ENCODE measurements around the gene NUP35. TPM values are rescaled to one million over a fixed set of nuclear protein-coding genes. Genes with fewer than 3 reads are reported as not detected.
"Not testable (repeated sequence)": the region's sequence is repeated elsewhere in the genome, so short reads cannot be mapped to it uniquely, and the experiment has no call there.

NUP35 gene
- total RNA-seq, 1 experiment from 2014 or later: 40.6 TPM

GRCh38 chr2:183166976-183167375 lies 42.7 kb downstream of the NUP35 start:
- Histone ChIP-seq H3K36me3 (ENCODE audit: insufficient read depth, low read length) (peaks cover 47% of the 10 kb centered on the region), H3K79me2 (ENCODE audit: low read length) (peaks cover 81% of the 10 kb centered on the region)
- not testable (repeated sequence) for H3K4me1 ChIP-seq (ENCODE audit: low read length); H3K4me2 ChIP-seq (ENCODE audit: low read depth, low read length, poor library complexity, severe bottlenecking); H3K9me2 ChIP-seq (replicated peaks; ENCODE audit: insufficient read depth, low read length); H3K9me3 ChIP-seq (ENCODE audit: low read length); DNase-seq; H3K27me3 ChIP-seq (ENCODE audit: low read length); H3K9ac ChIP-seq (ENCODE audit: low read length); H3K27ac ChIP-seq (ENCODE audit: low read length); H4K20me1 ChIP-seq (ENCODE audit: insufficient read depth, low read depth, low read length); H3K4me3 ChIP-seq (ENCODE audit: low read length); H2AFZ ChIP-seq (ENCODE audit: low read length)

- H3K9ac ChIP-seq (ENCODE audit: low read length): no peak overlapping the region
- H3K36me3 ChIP-seq (ENCODE audit: insufficient read depth, low read length): peaks cover 17% of the 10 kb centered on the region
Measured at GRCh38 chr2:183172220-183172887, 48.1 kb downstream of the NUP35 start.

DNA sequence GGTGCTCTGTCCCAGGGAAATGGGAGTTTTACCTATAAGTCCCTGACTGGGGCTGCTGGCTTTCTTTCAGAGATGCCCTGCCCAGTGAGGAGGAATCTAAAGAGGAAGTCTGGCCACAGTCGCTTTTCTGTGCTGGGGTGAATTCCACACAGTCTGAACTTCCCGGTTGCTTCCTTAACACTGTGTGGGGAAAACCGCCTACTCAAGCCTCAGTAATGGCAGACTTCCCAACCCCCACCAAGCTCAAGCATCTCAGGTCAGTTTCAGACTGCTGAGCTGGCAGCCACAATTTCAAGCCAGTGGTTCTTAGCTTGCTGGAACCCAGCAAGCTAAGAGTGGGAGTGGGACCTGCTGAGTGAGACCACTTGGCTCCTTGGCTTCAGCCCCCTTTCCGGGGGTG lies 54.9 kb downstream of the NUP35 start:
- no peaks in the 10 kb centered on the region for H4K20me1 ChIP-seq (ENCODE audit: insufficient read depth, low read depth, low read length)
- no peaks in the 10 kb centered on the region for H3K9me2 ChIP-seq (replicated peaks; ENCODE audit: insufficient read depth, low read length)
- no peak overlapping the region for H3K27ac ChIP-seq (ENCODE audit: low read length)
- peaks cover 56% of the 10 kb centered on the region for H3K36me3 ChIP-seq (ENCODE audit: insufficient read depth, low read length)
- no peak for DNase-seq
- H3K4me3 ChIP-seq (ENCODE audit: low read length): no peak overlapping the region
- H3K4me1 ChIP-seq (ENCODE audit: low read length): no peaks in the 10 kb centered on the region
- peaks cover 13% of the 10 kb centered on the region for H3K9me3 ChIP-seq (ENCODE audit: low read length)
- no peaks in the 10 kb centered on the region for H3K27me3 ChIP-seq (ENCODE audit: low read length)
- no peak overlapping the region for H3K9ac ChIP-seq (ENCODE audit: low read length)
- peaks cover 50% of the 10 kb centered on the region for H3K79me2 ChIP-seq (ENCODE audit: low read length)
- H3K4me2 ChIP-seq (ENCODE audit: low read depth, low read length, poor library complexity, severe bottlenecking): no peak overlapping the region
- H2AFZ ChIP-seq (ENCODE audit: low read length): no peak overlapping the region

More at GRCh38 chr2:183172220-183172887, 48.1 kb downstream of the NUP35 start:
- Histone ChIP-seq H2AFZ (ENCODE audit: low read length) (no peak overlapping the region), H3K9me2 (replicated peaks; ENCODE audit: insufficient read depth, low read length) (no peaks in the 10 kb centered on the region), H3K9me3 (ENCODE audit: low read length) (no peaks in the 10 kb centered on the region), H3K4me2 (ENCODE audit: low read depth, low read length, poor library complexity, severe bottlenecking) (no peak overlapping the region), H3K27ac (ENCODE audit: low read length) (no peak overlapping the region), H3K4me1 (ENCODE audit: low read length) (no peaks in the 10 kb centered on the region), H3K4me3 (ENCODE audit: low read length) (no peak overlapping the region), H3K79me2 (ENCODE audit: low read length) (peaks cover 71% of the 10 kb centered on the region), H3K27me3 (ENCODE audit: low read length) (no peaks in the 10 kb centered on the region), H4K20me1 (ENCODE audit: insufficient read depth, low read depth, low read length) (no peaks in the 10 kb centered on the region)
- DNase-seq: no peak

DNA sequence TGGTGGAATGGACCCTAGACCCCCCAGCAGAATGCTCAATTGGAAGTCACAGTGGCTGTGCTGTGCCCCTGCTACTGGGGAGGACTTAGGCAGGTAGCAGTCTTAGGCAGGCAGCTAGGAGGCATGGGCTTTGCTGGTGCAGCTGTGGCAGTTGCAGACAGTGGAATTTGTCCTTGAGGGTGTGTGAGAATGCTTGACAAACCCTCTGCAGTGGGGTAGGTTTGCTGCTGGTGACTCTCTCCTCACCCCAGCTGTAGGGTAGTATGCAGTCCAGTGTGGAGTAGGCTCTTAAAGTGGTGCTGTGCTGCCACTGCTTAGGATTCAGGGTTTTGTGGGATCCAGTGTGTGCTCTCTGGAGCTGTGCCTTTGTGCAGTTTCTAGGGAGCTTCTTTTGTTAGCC lies 61.3 kb downstream of the NUP35 start:
- peaks cover 3% of the 10 kb centered on the region; the same call in 1 of the 2 replicates for H3K4me1 ChIP-seq (ENCODE audit: low read length)
- H2AFZ ChIP-seq (ENCODE audit: low read length): no peak overlapping the region
- no peak for DNase-seq
- H3K36me3 ChIP-seq (ENCODE audit: insufficient read depth, low read length): peaks cover 66% of the 10 kb centered on the region
- H3K9ac ChIP-seq (ENCODE audit: low read length): no peak overlapping the region
- H3K4me3 ChIP-seq (ENCODE audit: low read length): no peak overlapping the region
- no peaks in the 10 kb centered on the region for H4K20me1 ChIP-seq (ENCODE audit: insufficient read depth, low read depth, low read length)
- H3K27ac ChIP-seq (ENCODE audit: low read length): no peak overlapping the region
- H3K79me2 ChIP-seq (ENCODE audit: low read length): peaks cover 76% of the 10 kb centered on the region
- peaks cover 13% of the 10 kb centered on the region for H3K9me3 ChIP-seq (ENCODE audit: low read length)
- H3K27me3 ChIP-seq (ENCODE audit: low read length): no peaks in the 10 kb centered on the region
- H3K9me2 ChIP-seq (replicated peaks; ENCODE audit: insufficient read depth, low read length): no peaks in the 10 kb centered on the region
- H3K4me2 ChIP-seq (ENCODE audit: low read depth, low read length, poor library complexity, severe bottlenecking): no peak overlapping the region

- peaks cover 61% of the 10 kb centered on the region for H3K36me3 ChIP-seq (ENCODE audit: insufficient read depth, low read length)
- no peak for DNase-seq
Measured at GRCh38 chr2:183186296-183186695, 62.1 kb downstream of the NUP35 start.

GRCh38 chr2:183186766-183187165 lies 62.5 kb downstream of the NUP35 start:
- Histone ChIP-seq H3K9me3 (ENCODE audit: low read length) (peaks cover 13% of the 10 kb centered on the region), H3K4me2 (ENCODE audit: low read depth, low read length, poor library complexity, severe bottlenecking) (no peak overlapping the region), H3K36me3 (ENCODE audit: insufficient read depth, low read length) (peaks cover 61% of the 10 kb centered on the region), H2AFZ (ENCODE audit: low read length) (no peak overlapping the region), H3K4me3 (ENCODE audit: low read length) (no peak overlapping the region), H3K79me2 (ENCODE audit: low read length) (peaks cover 68% of the 10 kb centered on the region), H3K9me2 (replicated peaks; ENCODE audit: insufficient read depth, low read length) (no peaks in the 10 kb centered on the region), H3K27me3 (ENCODE audit: low read length) (no peaks in the 10 kb centered on the region), H3K27ac (ENCODE audit: low read length) (no peak overlapping the region), H3K9ac (ENCODE audit: low read length) (no peak overlapping the region), H4K20me1 (ENCODE audit: insufficient read depth, low read depth, low read length) (no peaks in the 10 kb centered on the region), H3K4me1 (ENCODE audit: low read length) (peaks cover 3% of the 10 kb centered on the region; the same call in 1 of the 2 replicates)
- DNase-seq: no peak

More at GRCh38 chr2:183186296-183186695, 62.1 kb downstream of the NUP35 start:
- no peaks in the 10 kb centered on the region for H3K27me3 ChIP-seq (ENCODE audit: low read length)
- no peaks in the 10 kb centered on the region for H4K20me1 ChIP-seq (ENCODE audit: insufficient read depth, low read depth, low read length)
- peaks cover 13% of the 10 kb centered on the region for H3K9me3 ChIP-seq (ENCODE audit: low read length)
- H3K79me2 ChIP-seq (ENCODE audit: low read length): peaks cover 73% of the 10 kb centered on the region
- H3K4me1 ChIP-seq (ENCODE audit: low read length): peaks cover 3% of the 10 kb centered on the region; the same call in 1 of the 2 replicates
- H2AFZ ChIP-seq (ENCODE audit: low read length): no peak overlapping the region
- no peak overlapping the region for H3K4me3 ChIP-seq (ENCODE audit: low read length)
- no peak overlapping the region for H3K4me2 ChIP-seq (ENCODE audit: low read depth, low read length, poor library complexity, severe bottlenecking)
- no peak overlapping the region for H3K9ac ChIP-seq (ENCODE audit: low read length)
- no peak overlapping the region for H3K27ac ChIP-seq (ENCODE audit: low read length)
- H3K9me2 ChIP-seq (replicated peaks; ENCODE audit: insufficient read depth, low read length): no peaks in the 10 kb centered on the region

DNA sequence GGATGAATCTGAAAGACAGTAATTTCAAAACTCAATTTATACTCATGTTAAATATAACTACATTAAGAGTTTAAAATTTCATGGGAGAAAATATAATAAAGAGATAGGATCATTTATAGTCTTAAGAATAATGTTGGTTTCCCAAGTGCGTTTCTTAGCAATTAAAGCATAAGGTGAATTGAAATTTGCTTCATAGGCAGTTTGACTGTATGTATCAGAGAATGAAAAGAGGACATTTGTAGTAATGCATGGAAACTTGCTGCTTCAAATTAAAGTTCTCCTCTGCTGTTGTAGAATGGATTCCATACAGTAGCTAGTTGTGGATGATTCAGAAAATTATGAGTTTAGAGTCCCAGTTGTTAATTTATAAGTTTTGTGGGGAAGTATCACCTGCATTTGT lies 68.1 kb downstream of the NUP35 start:
- peaks cover 38% of the 10 kb centered on the region for H3K36me3 ChIP-seq (ENCODE audit: insufficient read depth, low read length)
- no peak overlapping the region for H3K9ac ChIP-seq (ENCODE audit: low read length)
- no peak overlapping the region for H3K4me2 ChIP-seq (ENCODE audit: low read depth, low read length, poor library complexity, severe bottlenecking)
- H3K9me2 ChIP-seq (replicated peaks; ENCODE audit: insufficient read depth, low read length): no peaks in the 10 kb centered on the region
- no peak overlapping the region for H3K4me3 ChIP-seq (ENCODE audit: low read length)
- H4K20me1 ChIP-seq (ENCODE audit: insufficient read depth, low read depth, low read length): no peaks in the 10 kb centered on the region
- H2AFZ ChIP-seq (ENCODE audit: low read length): no peak overlapping the region
- no peaks in the 10 kb centered on the region for H3K27me3 ChIP-seq (ENCODE audit: low read length)
- no peaks in the 10 kb centered on the region for H3K9me3 ChIP-seq (ENCODE audit: low read length)
- DNase-seq: no peak
- no peak overlapping the region for H3K27ac ChIP-seq (ENCODE audit: low read length)
- H3K79me2 ChIP-seq (ENCODE audit: low read length): peaks cover 23% of the 10 kb centered on the region
- H3K4me1 ChIP-seq (ENCODE audit: low read length): peaks cover 3% of the 10 kb centered on the region; the same call in 1 of the 2 replicates

- no peak overlapping the region for H3K9ac ChIP-seq (ENCODE audit: low read length)
- no peaks in the 10 kb centered on the region for H3K27me3 ChIP-seq (ENCODE audit: low read length)
- peaks cover 15% of the 10 kb centered on the region for H3K79me2 ChIP-seq (ENCODE audit: low read length)
- peaks cover under 1% of the 10 kb centered on the region; the same call in 1 of the 2 replicates for H3K4me1 ChIP-seq (ENCODE audit: low read length)
- H3K4me3 ChIP-seq (ENCODE audit: low read length): no peak overlapping the region
- H3K36me3 ChIP-seq (ENCODE audit: insufficient read depth, low read length): peaks cover 40% of the 10 kb centered on the region
- H3K4me2 ChIP-seq (ENCODE audit: low read depth, low read length, poor library complexity, severe bottlenecking): no peak overlapping the region
- no peak for DNase-seq
- no peak overlapping the region for H2AFZ ChIP-seq (ENCODE audit: low read length)
- H3K9me3 ChIP-seq (ENCODE audit: low read length): no peaks in the 10 kb centered on the region
- no peaks in the 10 kb centered on the region for H3K9me2 ChIP-seq (replicated peaks; ENCODE audit: insufficient read depth, low read length)
- H3K27ac ChIP-seq (ENCODE audit: low read length): no peak overlapping the region
- no peaks in the 10 kb centered on the region for H4K20me1 ChIP-seq (ENCODE audit: insufficient read depth, low read depth, low read length)
Measured at GRCh38 chr2:183193904-183194303, 69.7 kb downstream of the NUP35 start.
